OCI-LY3 (cell line): ENCODE results near the gene LPP.

ENCODE experiments used
- CTCF ChIP-seq: fragments of 200-600, 300-600 bp; sonication (generic); IDR thresholded peaks from 2 replicates; pipeline ENCODE4 v1.5.1; 2014; ENCODE audit warnings: antibody characterized with exemption, low read length, low read depth
- EZH2phosphoT487 ChIP-seq: fragments of 200-600 bp; shearing (Covaris generic); IDR thresholded peaks from 2 replicates; pipeline ENCODE4 v1.6.1; 2018; ENCODE audit warnings: antibody characterized with exemption, mixed run types, low read depth

- TF ChIP-seq CTCF (no peak), EZH2phosphoT487 (no peak)
These were observed 336.5 kb downstream of the LPP start for GRCh38 chr3:188490416-188490815.
